K562 (cell line): Measurements from ENCODE around the gene ELFN2. TPM values are rescaled to one million over a fixed set of nuclear protein-coding genes. Genes with fewer than 3 reads are reported as not detected.

Experiments
- ATAC-seq: fragments of 200-7000 bp; cut with Tn5 transposase; 3 replicates; pipeline ENCODE4 v1.9.1; 2020; ENCODE audit warnings: moderate library complexity
- BruUV-seq: library from RNA; stranded (reverse); fragments of 400-500 nt; replicated peaks from 2 replicates; lab custom pipeline; 2021; lab: Mats Ljungman, UMichigan
- CTCF ChIA-PET: fragments of 300-600 bp; formaldehyde crosslinking; extraction: SDS; loops from one replicate; lab custom pipeline; 2021; ENCODE audit warnings: low intra/inter-chr PET ratio; lab: Yijun Ruan, JAX
- POLR2A ChIA-PET: fragments of 300-600, 350-650 bp; sonication (Branson Sonifier 250); formaldehyde crosslinking; extraction: SDS; loops from one replicate; lab custom pipeline; 2021; ENCODE audit warnings: antibody characterized with exemption, inconsistent platforms; lab: Yijun Ruan, JAX
- DNase-seq, 4 experiments: peaks; one replicate each; pipeline versions ENCODE4 v3.0.0 to v3.0.0-alpha.2; 2011 to 2018; ENCODE audit warnings: low spot score in 3 of 4, mixed read lengths in 3 of 4; ENCODE audit errors: extremely low read depth in 1 of 4
- FAIRE-seq: peaks from 2 replicates; lab custom pipeline; 2011; peaks lifted over from hg19 to GRCh38; lab: Jason Lieb, UNC
- H2AFZ ChIP-seq: 2 replicates; pipeline ENCODE4 v1.6.0; 2011; ENCODE audit warnings: low read depth, low read length, control low read depth, inconsistent platforms
- H3K27ac ChIP-seq: fragments of 200-600 bp; 3 replicates; pipeline ENCODE4 v1.8.0; 2011; ENCODE audit warnings: low read depth, mild to moderate bottlenecking, control low read depth, inconsistent platforms, low read length, moderate library complexity, mixed read lengths; ENCODE audit errors: extremely low read depth
- H3K27me3 ChIP-seq, 2 experiments: fragments of 300-600 bp in 1 of 2; 2 replicates in 1 of 2; 3 replicates in 1 of 2; pipeline versions ENCODE4 v1.6.0 to v1.8.0; 2011; ENCODE audit warnings: inconsistent platforms in 2 of 2, low read length in 2 of 2, mild to moderate bottlenecking in 1 of 2, mixed read lengths in 1 of 2, moderate library complexity in 1 of 2; ENCODE audit not compliant: control insufficient read depth in 2 of 2, insufficient read depth in 2 of 2
- H3K36me3 ChIP-seq: fragments of 300-600 bp; 3 replicates; pipeline ENCODE4 v1.8.0; 2011; ENCODE audit warnings: mild to moderate bottlenecking, low read length, inconsistent platforms; ENCODE audit not compliant: control insufficient read depth, insufficient read depth
- H3K4me1 ChIP-seq, 2 experiments: fragments of 200-600 bp in 1 of 2; replicated peaks in 1 of 2; 2 replicates in 1 of 2; 3 replicates in 1 of 2; pipeline versions ENCODE4 v1.5.1 to v1.8.0; 2011; ENCODE audit warnings: inconsistent platforms in 2 of 2, low read length in 2 of 2, mild to moderate bottlenecking in 1 of 2, mixed read lengths in 1 of 2, moderate library complexity in 1 of 2; ENCODE audit not compliant: control insufficient read depth in 2 of 2, insufficient read depth in 2 of 2
- H3K4me2 ChIP-seq: 2 replicates; pipeline ENCODE4 v1.6.1; 2011; ENCODE audit warnings: low read length, control low read depth, inconsistent platforms, mixed read lengths; ENCODE audit not compliant: insufficient read depth
- H3K4me3 ChIP-seq: fragments of 200-600 bp; sonication (generic), shearing (Covaris generic); 2 replicates; pipeline ENCODE4 v1.5.1; 2016; ENCODE audit warnings: control low read depth, inconsistent platforms
- H3K79me2 ChIP-seq: fragments of 200-600 bp; 3 replicates; pipeline ENCODE4 v1.8.0; 2011; ENCODE audit warnings: low read length, inconsistent platforms; ENCODE audit not compliant: control insufficient read depth, insufficient read depth
- H3K9ac ChIP-seq, 2 experiments: 2 replicates each; pipeline versions ENCODE4 v1.6.0 to v1.6.1; 2011; ENCODE audit warnings: low read depth in 2 of 2, low read length in 2 of 2, control low read depth in 1 of 2, inconsistent platforms in 1 of 2, mild to moderate bottlenecking in 1 of 2, mixed read lengths in 1 of 2; ENCODE audit not compliant: insufficient read depth in 1 of 2
- H3K9me1 ChIP-seq: one replicate; pipeline ENCODE4 v1.6.0; 2011; ENCODE audit warnings: inconsistent platforms, mild to moderate bottlenecking, low read length, moderate library complexity; ENCODE audit not compliant: control insufficient read depth, insufficient read depth
- H3K9me3 ChIP-seq: replicated peaks from 2 replicates; pipeline ENCODE4 v1.5.1; 2011; ENCODE audit warnings: low read depth, low read length, inconsistent platforms; ENCODE audit not compliant: control insufficient read depth, insufficient read depth
- H4K20me1 ChIP-seq: replicated peaks from 2 replicates; pipeline ENCODE4 v1.6.1; 2011; ENCODE audit warnings: low read length, inconsistent platforms, mixed read lengths; ENCODE audit not compliant: control insufficient read depth, insufficient read depth
- POLR3G ChIP-seq: IDR thresholded peaks from 2 replicates; pipeline ENCODE4 v1.6.1; 2011; ENCODE audit not compliant: insufficient read length, insufficient replicate concordance; ENCODE audit errors: extremely low read depth
- RBBP5 ChIP-seq: fragments of 200-600 bp; sonication (generic); IDR thresholded peaks from 2 replicates; pipeline ENCODE4 v1.6.1; 2012; ENCODE audit warnings: borderline replicate concordance, mild to moderate bottlenecking, low read length, control low read depth, inconsistent platforms; ENCODE audit not compliant: insufficient read depth, poor library complexity, severe bottlenecking
- ZNF408 ChIP-seq: fragments of 250-450 bp; sonication (Bioruptor Pico); IDR thresholded peaks from 2 replicates; pipeline ENCODE4 v1.4.0; 2020; ENCODE audit warnings: low read depth, mild to moderate bottlenecking, moderate library complexity
- ZNF584 ChIP-seq: fragments of 200-800 bp; sonication (Bioruptor generic); IDR thresholded peaks from 2 replicates; pipeline ENCODE4 v1.6.1; 2016; ENCODE audit warnings: low read depth, mild to moderate bottlenecking, missing genetic modification characterization, missing compliant biosample characterization
- WGBS: fragments of 100-300 bp; shearing (Covaris generic); methylation state at CpG from one replicate; pipeline ENCODE4 v1.1.6; 2016; ENCODE audit warnings: low coverage, mixed read lengths; ENCODE audit not compliant: insufficient coverage; ENCODE audit errors: missing lambda C conversion rate; 5-methylcytosine and 5-hydroxymethylcytosine counted together
- in situ Hi-C: fragments of 300-500 bp; cut with MboI; formaldehyde crosslinking; loops from 4 replicates; pipeline ENCODE4 v1.15.0; 2018; ENCODE audit warnings: inconsistent platforms, mixed read lengths
- intact Hi-C: fragments of 100-400 bp; cut with micrococcal nuclease; formaldehyde crosslinking; loops from 2 replicates; pipeline ENCODE4 v1.14.2; 2022
- polyA plus RNA-seq, 8 experiments: library from polyadenylated mRNA; depleted of rRNA in 4 of 8; stranded (reverse) in 5 of 8; unstranded in 3 of 8; fragments of >200 nt; fragmentation: Nextera tagmentation in 2 of 8; fragmentation: Illumina TruSeq in 1 of 8; extraction: Ambion mirVana in 2 of 8; extraction: Trizol in 1 of 8; gene quantifications; 2 replicates each; pipeline versions ENCODE4 v1.2.1 to v1.2.3, GENCODE V29; 2011 to 2014; ENCODE audit warnings: inconsistent platforms in 1 of 8, missing spikeins in 1 of 8
- total RNA-seq, 7 experiments: library from RNA; depleted of rRNA in 6 of 7; stranded (reverse); fragments of >200 nt in 6 of 7; fragmentation: Illumina TruSeq in 2 of 7; extraction: Trizol in 2 of 7; gene quantifications; 2 replicates each; pipeline versions ENCODE4 v1.2.1 to v1.2.3, GENCODE V29; 2011 to 2021; ENCODE audit warnings: low replicate concordance in 1 of 7

The ELFN2 gene
- total and polyA plus RNA-seq, 9 of the 15 experiments (the other 6 are each of a cell fraction or from before 2014, with no cell fraction given), result not detected

GRCh38 chr22:37410174-37411055 is 16.9 kb downstream of the ELFN2 start:
- TF ChIP-seq ZNF584 (CRISPR knock-in tag) (no peak), POLR3G (no peak), ZNF408 (no peak), RBBP5 (no peak)
- H2AFZ ChIP-seq, result no peak overlapping the region
- no peaks in the 10 kb centered on the region for H3K9me1 ChIP-seq

More at GRCh38 chr22:37410174-37411055, 16.9 kb downstream of the ELFN2 start:
- no peak overlapping the region for H3K4me2 ChIP-seq
- peaks cover 6 to 38% of the 10 kb centered on the region in 2 experiments; a peak in 4 of 5 replicates for H3K27me3 ChIP-seq
- no peaks in the 10 kb centered on the region for H4K20me1 ChIP-seq
- H3K9ac ChIP-seq, result no peak overlapping the region
- in situ Hi-C loops (no loop called here), intact Hi-C loops (no loop called here)
- H3K79me2 ChIP-seq, result no peaks in the 10 kb centered on the region
- no peak for ATAC-seq
- no peaks in the 10 kb centered on the region for H3K36me3 ChIP-seq
- no peak for FAIRE-seq
- no peaks in the 10 kb centered on the region for H3K9me3 ChIP-seq
- 3% methylated on average over 28 of the region's 32 CpGs for WGBS
- no TSS peak for BruUV-seq
- CTCF ChIA-PET, result no interaction called here
- H3K4me3 ChIP-seq, result no peak overlapping the region
- H3K27ac ChIP-seq, result no peak overlapping the region
- no peak for DNase-seq
- H3K4me1 ChIP-seq, result peaks cover 0 to 5% of the 10 kb centered on the region in 2 experiments; a peak in 2 of 5 replicates
- POLR2A ChIA-PET, result interaction anchor here (0.6 kb wide), 1 partner anchor 53 kb away, joined by 6 read pairs; no protein-coding TSS in a partner anchor
